Upper lobe of right lung (tissue), 1 donor: ENCODE data around the gene RASGEF1C. TPM values are rescaled to one million over a fixed set of nuclear protein-coding genes. Genes with fewer than 3 reads are reported as not detected.
"Not testable (repeated sequence)": the region's sequence is repeated elsewhere in the genome, so short reads cannot be mapped to it uniquely, and the experiment has no call there.

Source experiments
- ATAC-seq: fragments of 200-7000 bp; cut with Tn5 transposase; one replicate; pipeline ENCODE4 v1.9.1; 2020; ENCODE audit warnings: mild to moderate bottlenecking, moderate library complexity
- DNase-seq: peaks from one replicate; pipeline ENCODE4 v3.0.0-alpha.2; 2020
- H3K27ac ChIP-seq: fragments of 200-600 bp; one replicate; pipeline ENCODE4 v1.8.0; 2022
- H3K27me3 ChIP-seq: fragments of 200-600 bp; one replicate; pipeline ENCODE4 v1.8.0; 2022; ENCODE audit warnings: mild to moderate bottlenecking
- H3K36me3 ChIP-seq: fragments of 200-600 bp; one replicate; pipeline ENCODE4 v1.8.0; 2022
- H3K4me1 ChIP-seq: fragments of 200-600 bp; one replicate; pipeline ENCODE4 v1.8.0; 2022
- H3K4me3 ChIP-seq: fragments of 200-600 bp; one replicate; pipeline ENCODE4 v1.8.0; 2022; ENCODE audit warnings: mild to moderate bottlenecking
- H3K9me3 ChIP-seq: fragments of 200-600 bp; one replicate; pipeline ENCODE4 v1.8.0; 2022
- intact Hi-C: fragments of 100-400 bp; cut with DNase I; formaldehyde crosslinking; loops from one replicate; pipeline ENCODE4 v1.11.0; 2022
- total RNA-seq: library from RNA; stranded (reverse); fragmentation: NEBNext Ultra II Directional; extraction: Animal tissue kit (Norgen Biotek cat#: 25700); gene quantifications from one replicate; pipeline ENCODE4 v1.2.1, GENCODE V29; 2021
- TF ChIP-seq, protein P1 (sequence below): fragments of 200-600 bp; IDR thresholded peaks from one replicate; pipeline ENCODE4 v1.8.0; 2022; ENCODE audit warnings: antibody characterized with exemption
- donor health status: DM: no; HTN: yes; CAD: no; lungs with severe emphysema.

The RASGEF1C gene
- total RNA-seq, 1 donor from 2014 or later = not detected

DNA sequence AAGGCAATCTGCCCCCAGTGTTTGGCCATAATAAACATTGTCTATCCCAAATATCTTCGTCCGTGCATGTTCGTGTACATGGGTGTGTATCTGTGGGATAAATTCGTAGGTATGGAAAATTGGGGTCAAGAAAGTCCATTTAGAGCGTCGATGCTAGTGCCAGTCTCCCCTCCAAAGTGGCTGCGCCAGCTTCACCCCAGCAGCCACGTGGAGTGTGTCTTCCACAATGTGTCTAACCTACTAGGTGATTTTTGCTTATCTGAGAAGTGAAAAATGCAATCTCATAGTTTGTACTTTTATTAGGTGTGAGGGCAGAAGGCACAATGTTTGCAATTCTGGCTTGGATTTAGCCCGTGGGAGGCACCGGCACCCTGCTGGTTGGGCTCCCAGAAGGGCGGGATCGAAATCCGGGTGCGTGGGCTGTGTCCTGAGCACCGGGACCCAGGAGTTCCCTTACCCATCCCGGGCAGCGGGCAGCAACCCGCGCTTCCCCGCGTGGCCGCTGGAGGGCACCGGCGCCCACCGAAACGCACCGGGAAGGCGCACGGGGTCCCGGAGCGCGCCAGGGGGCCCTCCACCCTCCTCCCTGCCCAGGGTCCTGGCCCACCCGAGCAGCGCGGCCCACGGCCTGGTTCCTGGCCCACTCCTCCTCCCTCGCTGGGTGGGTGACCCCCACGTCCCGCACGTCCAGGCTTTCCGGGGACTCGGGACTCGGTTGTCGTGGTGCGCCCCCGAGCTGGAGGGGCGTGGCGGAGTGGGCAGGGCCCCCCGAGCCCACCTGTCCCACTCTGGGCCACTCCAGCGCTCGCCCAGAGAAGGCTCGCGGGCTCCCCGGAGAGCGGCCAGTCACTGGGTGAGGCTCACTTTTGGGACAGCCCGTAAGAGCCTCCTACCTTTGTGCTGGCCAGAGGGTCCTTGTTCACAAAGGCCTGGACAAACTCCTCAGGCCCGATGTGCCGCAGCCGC is 82.0 kb downstream of the RASGEF1C start:
- peak; percentile 80 for ATAC-seq
- peak; percentile 72 for DNase-seq
- TF ChIP-seq, protein P1, sequence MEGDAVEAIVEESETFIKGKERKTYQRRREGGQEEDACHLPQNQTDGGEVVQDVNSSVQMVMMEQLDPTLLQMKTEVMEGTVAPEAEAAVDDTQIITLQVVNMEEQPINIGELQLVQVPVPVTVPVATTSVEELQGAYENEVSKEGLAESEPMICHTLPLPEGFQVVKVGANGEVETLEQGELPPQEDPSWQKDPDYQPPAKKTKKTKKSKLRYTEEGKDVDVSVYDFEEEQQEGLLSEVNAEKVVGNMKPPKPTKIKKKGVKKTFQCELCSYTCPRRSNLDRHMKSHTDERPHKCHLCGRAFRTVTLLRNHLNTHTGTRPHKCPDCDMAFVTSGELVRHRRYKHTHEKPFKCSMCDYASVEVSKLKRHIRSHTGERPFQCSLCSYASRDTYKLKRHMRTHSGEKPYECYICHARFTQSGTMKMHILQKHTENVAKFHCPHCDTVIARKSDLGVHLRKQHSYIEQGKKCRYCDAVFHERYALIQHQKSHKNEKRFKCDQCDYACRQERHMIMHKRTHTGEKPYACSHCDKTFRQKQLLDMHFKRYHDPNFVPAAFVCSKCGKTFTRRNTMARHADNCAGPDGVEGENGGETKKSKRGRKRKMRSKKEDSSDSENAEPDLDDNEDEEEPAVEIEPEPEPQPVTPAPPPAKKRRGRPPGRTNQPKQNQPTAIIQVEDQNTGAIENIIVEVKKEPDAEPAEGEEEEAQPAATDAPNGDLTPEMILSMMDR = peak; percentile 81

DNA sequence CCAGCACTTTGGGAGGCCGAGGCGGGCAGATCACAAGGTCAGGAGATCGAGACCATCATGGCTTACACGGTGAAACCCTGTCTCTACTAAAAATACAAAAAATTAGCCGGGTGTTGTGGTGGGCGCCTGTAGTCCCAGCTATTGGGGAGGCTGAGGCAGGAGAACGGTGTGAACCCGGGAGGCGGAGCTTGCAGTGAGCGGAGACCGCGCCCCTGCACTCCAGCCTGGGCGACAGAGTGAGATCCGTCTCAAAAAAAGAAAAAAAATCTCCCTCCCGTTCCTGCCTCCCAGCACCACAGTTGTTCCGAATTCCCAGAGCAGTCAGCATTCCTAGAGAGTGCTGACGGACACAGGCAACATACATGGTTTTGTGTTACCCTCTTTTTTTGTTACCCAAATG is 82.9 kb downstream of the RASGEF1C start:
- DNase-seq, H3K36me3 ChIP-seq, intact Hi-C loops, ATAC-seq, H3K27ac ChIP-seq, H3K4me3 ChIP-seq, H3K4me1 ChIP-seq, H3K9me3 ChIP-seq: not testable (repeated sequence)
- H3K27me3 ChIP-seq = peaks cover 29% of the 10 kb centered on the region

More for the DNA sequence above, 82.0 kb downstream of the RASGEF1C start:
- H3K4me3 ChIP-seq = no peak overlapping the region
- no peak overlapping the region for H3K27ac ChIP-seq
- no peaks in the 10 kb centered on the region for H3K9me3 ChIP-seq
- H3K27me3 ChIP-seq = peaks cover 26% of the 10 kb centered on the region
- H3K36me3 ChIP-seq = no peaks in the 10 kb centered on the region
- H3K4me1 ChIP-seq = no peaks in the 10 kb centered on the region
- intact Hi-C loops = no loop called here

DNA sequence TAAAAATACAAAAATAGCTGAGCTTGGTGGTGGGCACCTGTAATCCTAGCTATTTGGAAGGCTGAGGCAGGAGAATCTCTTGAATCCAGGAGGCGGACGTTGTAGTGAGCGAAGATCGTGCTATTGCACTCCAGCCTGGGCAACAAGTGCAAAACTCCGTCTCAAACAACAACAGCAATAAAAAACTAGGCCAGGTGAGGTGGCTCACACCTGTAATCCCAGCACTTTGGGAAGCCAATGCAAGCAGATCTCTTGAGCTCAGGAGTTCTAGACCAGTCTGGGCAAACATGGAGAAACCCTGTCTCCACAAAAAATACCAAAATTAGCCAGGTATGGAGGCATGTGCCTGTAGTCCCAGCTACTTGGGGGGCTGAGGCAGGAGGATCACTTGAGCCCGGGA is 84.3 kb downstream of the RASGEF1C start:
- H3K4me3 ChIP-seq, H3K27ac ChIP-seq, intact Hi-C loops, DNase-seq, H3K4me1 ChIP-seq, H3K36me3 ChIP-seq, ATAC-seq, H3K9me3 ChIP-seq: not testable (repeated sequence)
- peaks cover 29% of the 10 kb centered on the region for H3K27me3 ChIP-seq

DNA sequence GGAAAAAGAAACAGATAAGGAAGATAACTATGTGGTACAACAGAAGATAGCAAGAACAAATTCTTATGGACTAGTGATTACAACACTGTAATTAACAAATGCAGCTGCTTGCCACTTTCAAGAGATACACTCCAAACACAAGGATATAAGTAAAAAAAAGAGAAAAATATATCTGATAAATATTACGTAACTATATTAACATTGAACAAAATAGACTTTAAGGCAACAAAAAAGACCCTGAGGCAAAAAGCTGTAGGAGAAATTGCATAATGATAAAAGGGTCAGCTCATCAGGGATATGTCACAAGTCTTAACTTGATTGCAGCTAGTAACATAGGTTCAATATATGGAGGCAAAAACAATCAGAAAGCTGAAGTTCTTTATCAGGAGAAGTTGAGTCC is 86.1 kb downstream of the RASGEF1C start:
- ATAC-seq = no peak
- intact Hi-C loops = no loop called here
- Histone ChIP-seq H3K36me3 (no peaks in the 10 kb centered on the region), H3K27me3 (peaks cover 29% of the 10 kb centered on the region), H3K27ac (no peak overlapping the region), H3K4me3 (no peak overlapping the region), H3K4me1 (no peaks in the 10 kb centered on the region), H3K9me3 (no peaks in the 10 kb centered on the region)
- TF ChIP-seq, protein P1 = no peak
- DNase-seq = no peak

DNA sequence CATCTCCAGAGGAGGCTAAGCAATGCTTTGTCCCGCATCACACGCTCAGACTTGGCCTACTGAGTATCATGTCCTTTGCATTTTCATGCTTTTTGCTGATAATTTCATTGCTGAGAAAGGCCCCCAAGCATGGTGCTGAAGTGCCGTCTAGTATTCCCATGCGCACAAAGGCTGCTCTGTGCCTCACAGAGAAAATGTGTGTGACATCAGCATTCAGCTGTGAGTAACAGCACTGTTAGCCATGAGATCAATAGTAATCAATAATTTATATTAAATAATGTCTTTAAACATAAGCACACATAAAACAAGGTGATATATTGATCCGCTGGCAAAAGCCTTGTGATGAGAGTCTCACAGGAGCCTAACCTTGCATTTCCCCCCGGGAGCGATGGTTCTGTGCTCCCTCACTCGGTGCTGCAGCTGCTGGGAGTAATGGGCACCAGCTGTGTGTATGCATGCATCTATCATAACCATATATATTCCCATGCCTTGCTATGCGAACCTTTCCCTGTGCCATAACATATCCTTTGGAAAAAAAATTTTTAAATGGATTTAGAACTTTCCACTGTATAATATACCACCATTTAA is 87.1 kb downstream of the RASGEF1C start:
- Histone ChIP-seq H3K27me3 (peaks cover 25% of the 10 kb centered on the region), H3K9me3 (no peaks in the 10 kb centered on the region), H3K27ac (no peak overlapping the region), H3K4me1 (no peaks in the 10 kb centered on the region), H3K36me3 (no peaks in the 10 kb centered on the region), H3K4me3 (no peak overlapping the region)
- TF ChIP-seq, protein P1 = no peak
- intact Hi-C loops = no loop called here
- DNase-seq (peak; percentile 8), ATAC-seq (no peak)

DNA sequence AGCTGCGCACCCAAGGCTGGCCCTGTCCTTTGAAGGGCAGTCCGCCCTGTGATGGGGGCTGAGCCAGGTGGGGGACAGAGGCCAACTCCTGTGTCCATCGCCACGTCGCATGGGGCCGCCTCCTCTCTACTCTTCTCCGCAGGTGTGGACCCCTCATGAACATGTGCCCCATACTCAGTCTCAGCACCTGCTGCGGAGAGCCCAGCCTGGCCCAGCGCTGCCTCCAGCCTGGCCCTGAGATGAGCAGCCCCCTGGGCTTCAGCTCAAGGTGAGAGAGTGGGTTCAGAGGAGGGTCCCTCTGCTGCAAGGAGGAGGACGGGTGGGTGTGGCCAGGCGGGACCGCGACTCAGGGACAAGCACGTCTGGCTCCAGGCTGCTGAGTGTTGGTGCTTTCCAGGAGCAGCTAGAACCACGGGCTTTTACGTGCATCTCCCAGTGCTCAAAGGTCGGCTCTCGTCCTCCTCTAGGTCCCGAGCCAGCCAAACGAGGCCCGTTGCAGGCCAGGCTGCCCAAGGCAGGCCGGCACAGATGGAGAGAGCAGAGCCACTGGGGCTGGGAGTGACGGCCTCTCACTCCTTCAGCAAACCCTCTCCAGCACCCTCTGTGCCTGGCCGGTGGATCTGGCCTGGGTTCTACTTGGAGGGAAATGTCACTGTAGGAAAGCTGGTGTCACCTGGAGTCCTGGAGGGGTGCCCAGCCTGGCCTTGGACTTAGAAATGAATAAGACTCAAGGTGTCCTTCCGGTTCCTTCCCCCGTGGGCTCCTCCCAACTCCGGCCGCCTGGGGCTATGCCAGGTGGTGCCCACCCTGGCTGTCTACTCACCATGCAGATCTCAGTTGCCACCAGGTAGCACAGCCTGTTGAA is 88.5 kb downstream of the RASGEF1C start:
- Histone ChIP-seq H3K36me3 (no peaks in the 10 kb centered on the region), H3K4me3 (no peak overlapping the region), H3K4me1 (no peaks in the 10 kb centered on the region), H3K9me3 (no peaks in the 10 kb centered on the region), H3K27ac (no peak overlapping the region), H3K27me3 (peaks cover 15% of the 10 kb centered on the region)
- DNase-seq (peak; percentile 55), ATAC-seq (peak; percentile 6)
- intact Hi-C loops = no loop called here
- TF ChIP-seq, protein P1 = no peak
